Measurements from ENCODE around the gene NEK9.

- TF ChIP-seq CTCF (IDR thresholded peaks at IDR 0.05) (no peak), REST (IDR thresholded peaks at IDR 0.05; ENCODE audit: insufficient read depth in 1 of 2, low read depth in 2 of 2, low read length in 1 of 2) (no peak), POLR2AphosphoS5 (IDR thresholded peaks at IDR 0.05; ENCODE audit: low read depth, low read length) (no peak)
These were observed 78.7 kb downstream of the NEK9 start for GRCh38 chr14:75048101-75048500.
